Measurements from ENCODE around the gene AIFM2. TPM values are rescaled to one million over a fixed set of nuclear protein-coding genes. Genes with fewer than 3 reads are reported as not detected.

Gene AIFM2
- total RNA-seq, 1 donor from 2014 or later, result 0.74 TPM

DNA sequence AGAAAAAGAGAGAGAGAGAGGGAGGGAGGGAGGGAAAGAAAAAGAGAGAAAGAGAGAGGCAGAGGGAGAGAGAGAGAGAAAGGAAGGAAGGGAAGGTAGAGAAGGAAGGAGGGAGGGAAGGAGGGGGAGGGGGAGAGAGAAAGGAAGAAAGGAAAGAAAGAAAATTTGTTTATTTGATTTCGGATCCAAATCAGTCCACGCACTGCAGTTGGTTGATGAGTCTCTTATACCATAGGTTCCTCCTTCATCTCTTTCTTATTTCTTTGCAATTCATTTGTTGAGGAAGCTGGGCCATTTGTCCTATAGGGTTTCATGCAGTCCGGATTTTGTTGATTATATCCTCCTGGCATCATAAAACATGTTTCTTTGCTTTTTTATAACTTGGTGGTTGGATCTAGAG, 34.4 kb downstream of the AIFM2 start:
- Mint-ChIP-seq H3K27ac (ENCODE audit: unreplicated experiment) (no peak overlapping the region), H3K27me3 (ENCODE audit: unreplicated experiment) (peaks cover 2% of the 10 kb centered on the region), H3K4me3 (ENCODE audit: unreplicated experiment) (no peak overlapping the region), H3K36me3 (ENCODE audit: unreplicated experiment) (no peaks in the 10 kb centered on the region), H3K9me3 (ENCODE audit: unreplicated experiment) (no peaks in the 10 kb centered on the region), H3K4me1 (ENCODE audit: low read depth, unreplicated experiment) (no peaks in the 10 kb centered on the region)
- no peak for DNase-seq
- TF ChIP-seq, protein P1, sequence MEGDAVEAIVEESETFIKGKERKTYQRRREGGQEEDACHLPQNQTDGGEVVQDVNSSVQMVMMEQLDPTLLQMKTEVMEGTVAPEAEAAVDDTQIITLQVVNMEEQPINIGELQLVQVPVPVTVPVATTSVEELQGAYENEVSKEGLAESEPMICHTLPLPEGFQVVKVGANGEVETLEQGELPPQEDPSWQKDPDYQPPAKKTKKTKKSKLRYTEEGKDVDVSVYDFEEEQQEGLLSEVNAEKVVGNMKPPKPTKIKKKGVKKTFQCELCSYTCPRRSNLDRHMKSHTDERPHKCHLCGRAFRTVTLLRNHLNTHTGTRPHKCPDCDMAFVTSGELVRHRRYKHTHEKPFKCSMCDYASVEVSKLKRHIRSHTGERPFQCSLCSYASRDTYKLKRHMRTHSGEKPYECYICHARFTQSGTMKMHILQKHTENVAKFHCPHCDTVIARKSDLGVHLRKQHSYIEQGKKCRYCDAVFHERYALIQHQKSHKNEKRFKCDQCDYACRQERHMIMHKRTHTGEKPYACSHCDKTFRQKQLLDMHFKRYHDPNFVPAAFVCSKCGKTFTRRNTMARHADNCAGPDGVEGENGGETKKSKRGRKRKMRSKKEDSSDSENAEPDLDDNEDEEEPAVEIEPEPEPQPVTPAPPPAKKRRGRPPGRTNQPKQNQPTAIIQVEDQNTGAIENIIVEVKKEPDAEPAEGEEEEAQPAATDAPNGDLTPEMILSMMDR (IDR thresholded peaks at IDR 0.05; ENCODE audit: partially characterized antibody, unreplicated experiment), result no peak

DNA sequence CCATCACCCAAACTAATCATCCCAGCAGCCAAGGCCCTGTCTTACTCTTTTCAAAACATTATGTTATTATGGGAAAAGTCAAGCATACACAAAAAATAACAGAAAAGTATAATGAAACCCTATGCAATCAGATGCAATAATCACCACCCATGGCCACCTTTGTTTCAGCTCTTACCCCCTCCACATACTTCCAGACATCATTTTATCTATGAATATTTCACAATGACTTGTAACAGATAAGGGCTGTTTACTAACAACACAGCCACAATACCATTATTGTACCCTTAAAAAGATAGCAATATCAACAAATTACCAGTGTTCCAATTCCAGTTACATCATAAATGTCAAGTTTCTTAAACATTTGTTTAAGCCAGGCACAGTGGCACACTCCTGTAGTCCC, 35.2 kb downstream of the AIFM2 start:
- Mint-ChIP-seq H3K36me3 (ENCODE audit: unreplicated experiment) (no peaks in the 10 kb centered on the region), H3K27me3 (ENCODE audit: unreplicated experiment) (peaks cover 2% of the 10 kb centered on the region), H3K4me3 (ENCODE audit: unreplicated experiment) (no peak overlapping the region), H3K4me1 (ENCODE audit: low read depth, unreplicated experiment) (no peaks in the 10 kb centered on the region), H3K27ac (ENCODE audit: unreplicated experiment) (no peak overlapping the region), H3K9me3 (ENCODE audit: unreplicated experiment) (no peaks in the 10 kb centered on the region)
- TF ChIP-seq, protein P1 (IDR thresholded peaks at IDR 0.05; ENCODE audit: partially characterized antibody, unreplicated experiment), result no peak
- DNase-seq, result no peak

DNA sequence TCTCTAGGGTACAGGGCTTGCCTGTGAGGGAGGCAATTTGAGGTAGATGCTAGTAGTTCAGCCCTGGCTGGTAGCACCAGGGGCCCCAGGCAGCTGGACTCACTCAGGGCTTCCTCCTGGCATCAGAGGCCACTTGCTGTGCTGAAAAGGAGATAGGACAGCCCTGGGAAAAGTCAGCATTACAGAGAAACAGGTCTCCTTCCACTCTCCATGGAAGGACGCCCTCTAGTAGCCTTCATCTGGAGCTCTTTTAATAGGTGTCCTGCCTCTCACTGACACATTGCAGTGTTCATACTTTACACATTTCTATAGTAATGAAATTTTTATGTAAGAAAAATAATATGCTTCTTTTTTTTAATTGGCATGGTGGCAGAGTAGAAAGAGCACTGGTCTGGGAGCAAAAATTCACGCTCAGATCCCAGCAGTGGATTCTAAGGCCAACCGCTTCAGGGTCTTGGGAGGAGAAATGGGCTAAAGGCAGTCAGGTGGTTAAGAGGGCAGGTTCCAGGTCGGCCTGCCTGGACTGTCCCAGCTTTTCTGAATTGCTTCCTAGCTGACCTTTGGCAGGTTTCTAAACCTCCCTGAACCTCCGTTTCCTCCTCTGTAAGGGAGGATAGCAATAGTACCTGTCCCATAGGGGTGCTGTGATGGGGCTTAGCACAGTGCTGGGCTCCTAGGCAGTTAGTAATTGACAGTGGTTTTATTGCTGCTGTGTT, 35.8 kb downstream of the AIFM2 start:
- Mint-ChIP-seq H3K9me3 (ENCODE audit: unreplicated experiment) (no peaks in the 10 kb centered on the region), H3K4me3 (ENCODE audit: unreplicated experiment) (no peak overlapping the region), H3K27ac (ENCODE audit: unreplicated experiment) (no peak overlapping the region), H3K4me1 (ENCODE audit: low read depth, unreplicated experiment) (no peaks in the 10 kb centered on the region), H3K36me3 (ENCODE audit: unreplicated experiment) (no peaks in the 10 kb centered on the region), H3K27me3 (ENCODE audit: unreplicated experiment) (peaks cover 2% of the 10 kb centered on the region)
- DNase-seq, result no peak
- TF ChIP-seq, protein P1 (IDR thresholded peaks at IDR 0.05; ENCODE audit: partially characterized antibody, unreplicated experiment), result no peak

DNA sequence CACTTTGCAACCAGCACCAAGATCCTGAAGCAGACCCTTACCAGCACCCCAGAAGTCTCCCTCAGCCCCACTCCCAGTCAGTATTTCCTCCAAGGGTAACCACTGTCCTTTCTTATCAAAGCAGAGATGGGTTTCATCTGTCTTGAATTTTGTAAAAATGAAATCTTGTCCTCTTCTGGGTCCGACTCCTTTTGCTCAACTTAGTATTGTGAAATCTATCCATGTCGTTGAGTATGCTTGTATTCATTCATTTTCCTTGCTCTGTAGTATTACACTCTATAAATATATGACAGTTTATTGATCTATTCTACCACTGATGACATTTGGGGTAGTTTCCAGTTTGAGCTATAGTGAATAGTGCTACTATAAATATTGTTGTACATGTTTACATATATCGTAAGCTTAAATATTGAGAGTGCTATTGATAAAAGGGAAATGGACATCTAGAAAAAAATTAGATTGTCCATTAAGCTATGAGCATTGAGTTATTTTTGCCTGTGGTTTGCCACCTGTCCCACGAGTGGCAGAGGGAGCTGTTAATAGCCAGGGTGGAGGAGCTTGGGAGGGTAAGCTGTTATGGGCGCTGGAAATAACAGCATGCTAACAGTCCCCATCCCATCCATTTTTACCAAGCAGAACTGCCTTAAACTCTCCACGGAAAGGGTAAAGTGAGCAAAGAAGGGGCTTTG, 36.5 kb downstream of the AIFM2 start:
- TF ChIP-seq, protein P1 (IDR thresholded peaks at IDR 0.05; ENCODE audit: partially characterized antibody, unreplicated experiment), result no peak
- Mint-ChIP-seq H3K9me3 (ENCODE audit: unreplicated experiment) (no peaks in the 10 kb centered on the region), H3K27me3 (ENCODE audit: unreplicated experiment) (peaks cover 2% of the 10 kb centered on the region), H3K4me1 (ENCODE audit: low read depth, unreplicated experiment) (no peaks in the 10 kb centered on the region), H3K4me3 (ENCODE audit: unreplicated experiment) (no peak overlapping the region), H3K36me3 (ENCODE audit: unreplicated experiment) (peaks cover 4% of the 10 kb centered on the region), H3K27ac (ENCODE audit: unreplicated experiment) (no peak overlapping the region)
- DNase-seq, result no peak

DNA sequence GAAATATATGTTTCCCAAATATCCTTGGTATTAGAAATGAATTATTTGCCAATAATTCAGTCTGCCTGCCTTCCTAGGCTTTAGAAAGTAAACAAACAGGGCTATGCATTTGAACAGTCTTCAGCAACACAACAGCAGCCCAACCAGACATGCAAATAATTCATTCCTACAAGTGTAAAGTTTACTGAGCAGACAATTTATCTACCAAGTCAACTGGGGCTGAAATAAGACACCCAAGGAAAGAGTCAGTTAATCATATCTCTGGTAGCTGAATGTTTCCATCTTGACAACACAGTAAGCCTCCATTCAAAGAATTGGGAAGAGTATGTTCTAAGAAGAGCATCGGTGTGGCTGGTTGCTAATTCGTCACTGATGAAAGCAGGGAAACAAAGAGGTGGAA, 38.4 kb downstream of the AIFM2 start:
- TF ChIP-seq, protein P1 (IDR thresholded peaks at IDR 0.05; ENCODE audit: partially characterized antibody, unreplicated experiment), result no peak
- H3K4me1 Mint-ChIP-seq (ENCODE audit: low read depth, unreplicated experiment), result no peaks in the 10 kb centered on the region
- H3K27me3 Mint-ChIP-seq (ENCODE audit: unreplicated experiment), result peaks cover 5% of the 10 kb centered on the region
- H3K4me3 Mint-ChIP-seq (ENCODE audit: unreplicated experiment), result no peak overlapping the region
- no peaks in the 10 kb centered on the region for H3K9me3 Mint-ChIP-seq (ENCODE audit: unreplicated experiment)
- H3K27ac Mint-ChIP-seq (ENCODE audit: unreplicated experiment), result no peak overlapping the region
- DNase-seq, result no peak
- H3K36me3 Mint-ChIP-seq (ENCODE audit: unreplicated experiment), result peaks cover 7% of the 10 kb centered on the region

Measured in glutamatergic neuron (in vitro differentiated cells).